Measurements from ENCODE around the gene BAZ1B.

BAZ1B gene

DNA sequence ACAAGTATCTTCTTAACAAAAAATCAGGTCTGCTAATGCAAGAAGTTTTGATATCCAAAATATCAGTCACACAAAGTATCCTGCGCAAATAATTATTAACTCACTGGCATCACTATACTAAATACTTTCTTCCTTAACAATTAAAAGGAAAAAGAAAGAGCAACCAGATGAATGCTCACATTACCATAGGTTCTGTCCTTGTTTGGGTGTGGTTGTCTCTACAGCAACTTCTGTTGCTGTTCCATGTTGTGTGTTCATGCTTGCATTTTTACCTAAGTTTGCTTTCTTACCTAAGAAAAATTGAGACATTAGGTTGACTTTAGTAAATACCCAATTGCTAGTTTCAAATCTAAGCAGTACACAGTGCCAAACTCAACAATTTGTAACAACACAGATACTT, 56.0 kb downstream of the BAZ1B start:
- TF ChIP-seq, protein P1, sequence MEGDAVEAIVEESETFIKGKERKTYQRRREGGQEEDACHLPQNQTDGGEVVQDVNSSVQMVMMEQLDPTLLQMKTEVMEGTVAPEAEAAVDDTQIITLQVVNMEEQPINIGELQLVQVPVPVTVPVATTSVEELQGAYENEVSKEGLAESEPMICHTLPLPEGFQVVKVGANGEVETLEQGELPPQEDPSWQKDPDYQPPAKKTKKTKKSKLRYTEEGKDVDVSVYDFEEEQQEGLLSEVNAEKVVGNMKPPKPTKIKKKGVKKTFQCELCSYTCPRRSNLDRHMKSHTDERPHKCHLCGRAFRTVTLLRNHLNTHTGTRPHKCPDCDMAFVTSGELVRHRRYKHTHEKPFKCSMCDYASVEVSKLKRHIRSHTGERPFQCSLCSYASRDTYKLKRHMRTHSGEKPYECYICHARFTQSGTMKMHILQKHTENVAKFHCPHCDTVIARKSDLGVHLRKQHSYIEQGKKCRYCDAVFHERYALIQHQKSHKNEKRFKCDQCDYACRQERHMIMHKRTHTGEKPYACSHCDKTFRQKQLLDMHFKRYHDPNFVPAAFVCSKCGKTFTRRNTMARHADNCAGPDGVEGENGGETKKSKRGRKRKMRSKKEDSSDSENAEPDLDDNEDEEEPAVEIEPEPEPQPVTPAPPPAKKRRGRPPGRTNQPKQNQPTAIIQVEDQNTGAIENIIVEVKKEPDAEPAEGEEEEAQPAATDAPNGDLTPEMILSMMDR (IDR thresholded peaks at IDR 0.05; ENCODE audit: insufficient read depth, missing control alignments) = no peak
- FAIRE-seq = no peak
- DNase-seq (ENCODE audit: insufficient read length, low spot score) = no peak

DNA sequence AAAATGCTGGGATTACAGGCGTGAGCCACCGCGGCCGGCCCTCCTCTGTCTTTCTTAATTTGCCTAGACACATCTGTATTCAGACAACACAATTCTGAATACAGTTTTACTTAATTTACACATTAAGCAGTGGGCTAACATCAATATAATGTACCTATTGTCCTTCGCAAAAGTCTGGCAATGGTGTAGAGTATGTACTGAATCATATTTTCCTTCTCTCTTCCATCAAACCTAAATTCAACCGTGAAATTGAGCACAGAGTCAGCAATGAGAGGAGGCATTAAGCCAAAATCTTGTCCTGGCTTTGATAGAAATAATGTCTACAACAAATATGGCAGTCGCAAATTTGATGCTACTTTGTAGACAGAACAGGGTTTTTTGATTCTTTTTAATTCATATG, 58.1 kb downstream of the BAZ1B start:
- no peak for DNase-seq (ENCODE audit: insufficient read length, low spot score)
- TF ChIP-seq, protein P1 (IDR thresholded peaks at IDR 0.05; ENCODE audit: insufficient read depth, missing control alignments) = no peak
- FAIRE-seq = no peak

DNA sequence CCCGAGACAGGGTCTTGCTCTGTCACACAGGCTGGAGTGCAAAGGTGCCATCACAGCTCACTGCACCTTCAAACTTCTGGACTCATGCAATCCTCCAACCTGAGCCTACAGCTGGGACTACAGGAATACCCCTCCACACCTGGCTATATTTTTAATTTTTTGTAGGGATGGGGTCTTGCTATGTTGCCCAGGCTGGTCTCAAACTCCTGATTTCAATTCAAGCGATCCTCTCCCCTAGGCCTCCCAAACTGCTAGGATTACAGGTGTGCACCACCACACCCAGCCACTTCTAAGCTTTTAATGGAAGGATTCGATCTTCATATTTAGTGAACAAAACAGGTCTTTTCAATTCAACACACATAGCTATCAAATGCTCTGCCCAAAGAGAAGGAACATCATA, 58.8 kb downstream of the BAZ1B start:
- DNase-seq (ENCODE audit: insufficient read length, low spot score) (no peak), FAIRE-seq (no peak)
- TF ChIP-seq, protein P1 (IDR thresholded peaks at IDR 0.05; ENCODE audit: insufficient read depth, missing control alignments) = no peak

DNA sequence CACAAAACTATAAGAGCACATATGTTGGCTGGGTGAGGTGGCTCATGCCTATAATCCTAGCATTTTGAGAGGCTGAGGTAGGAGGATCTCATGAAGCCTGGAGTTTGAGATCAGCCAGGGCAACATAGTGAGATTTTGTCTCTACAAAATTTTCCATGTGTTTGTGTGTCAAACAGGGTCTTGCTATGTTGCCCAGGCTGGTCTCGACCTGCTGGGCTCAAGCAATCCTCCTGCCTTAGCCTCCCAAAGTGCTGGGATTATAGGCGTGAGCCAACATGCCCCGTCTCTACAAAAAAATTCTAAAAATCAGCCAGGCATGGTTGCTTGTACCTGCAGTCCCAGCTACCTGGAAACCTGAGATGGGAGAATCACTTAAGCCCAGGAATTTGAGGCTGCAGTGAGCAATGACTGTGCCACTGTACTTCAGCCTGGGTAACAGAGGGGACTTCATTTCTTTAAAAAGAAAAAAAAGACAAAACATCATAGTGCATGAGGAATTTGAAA, 60.3 kb downstream of the BAZ1B start:
- FAIRE-seq (no peak), DNase-seq (ENCODE audit: insufficient read length, low spot score) (no peak)
- TF ChIP-seq, protein P1 (IDR thresholded peaks at IDR 0.05; ENCODE audit: insufficient read depth, missing control alignments) = no peak

DNA sequence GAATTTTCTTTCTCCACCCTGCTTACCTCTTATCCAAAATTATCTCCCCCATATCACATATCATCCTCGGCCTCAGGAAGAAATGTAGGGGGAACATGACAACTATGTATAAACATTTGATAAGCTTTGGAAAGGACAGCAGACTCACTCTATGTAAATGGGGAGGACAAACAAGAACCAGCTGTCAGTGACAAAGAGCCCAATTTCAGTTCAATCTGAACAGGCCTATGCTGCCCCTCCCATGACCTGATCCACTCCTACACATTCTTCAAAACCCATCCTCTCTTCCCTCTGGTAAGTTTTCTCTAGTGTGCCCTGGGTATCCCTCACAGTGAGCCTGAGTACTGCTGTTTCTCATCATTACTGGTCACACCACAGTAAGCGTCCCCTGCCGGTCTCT, 67.7 kb downstream of the BAZ1B start:
- DNase-seq (ENCODE audit: insufficient read length, low spot score) = no peak
- TF ChIP-seq, protein P1 (IDR thresholded peaks at IDR 0.05; ENCODE audit: insufficient read depth, missing control alignments) = no peak
- FAIRE-seq = no peak

DNA sequence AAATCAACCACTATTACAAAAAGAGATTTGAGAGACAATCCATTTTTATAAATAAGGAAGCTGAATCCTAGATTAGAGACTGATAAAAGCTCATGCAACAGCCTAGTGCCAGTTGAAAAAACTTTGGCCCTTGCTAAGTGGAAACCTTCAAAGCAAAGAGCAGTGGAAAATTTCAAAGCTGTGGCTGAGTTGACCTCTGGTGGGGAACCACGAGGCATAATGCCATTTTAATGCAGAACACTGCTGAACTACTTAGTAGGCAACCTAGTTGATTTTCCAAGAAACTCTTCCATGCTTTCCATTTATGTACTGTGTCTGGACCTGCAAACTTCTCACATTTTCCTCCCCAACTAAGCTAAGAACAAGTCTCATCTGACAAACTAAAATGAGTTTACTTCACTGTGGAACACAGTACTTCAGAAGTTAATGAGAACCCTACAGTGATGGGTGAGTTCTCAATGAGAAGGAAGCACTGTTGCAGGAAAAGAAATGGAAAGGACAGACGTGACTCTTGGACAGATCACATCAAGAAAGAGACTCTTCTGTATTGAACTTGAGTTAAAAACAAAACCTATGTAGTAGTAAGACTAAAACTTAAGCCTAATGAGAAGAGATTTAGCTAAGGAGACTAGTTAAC, 69.0 kb downstream of the BAZ1B start:
- TF ChIP-seq, protein P1 (IDR thresholded peaks at IDR 0.05; ENCODE audit: insufficient read depth, missing control alignments) = no peak
- FAIRE-seq = no peak

DNA sequence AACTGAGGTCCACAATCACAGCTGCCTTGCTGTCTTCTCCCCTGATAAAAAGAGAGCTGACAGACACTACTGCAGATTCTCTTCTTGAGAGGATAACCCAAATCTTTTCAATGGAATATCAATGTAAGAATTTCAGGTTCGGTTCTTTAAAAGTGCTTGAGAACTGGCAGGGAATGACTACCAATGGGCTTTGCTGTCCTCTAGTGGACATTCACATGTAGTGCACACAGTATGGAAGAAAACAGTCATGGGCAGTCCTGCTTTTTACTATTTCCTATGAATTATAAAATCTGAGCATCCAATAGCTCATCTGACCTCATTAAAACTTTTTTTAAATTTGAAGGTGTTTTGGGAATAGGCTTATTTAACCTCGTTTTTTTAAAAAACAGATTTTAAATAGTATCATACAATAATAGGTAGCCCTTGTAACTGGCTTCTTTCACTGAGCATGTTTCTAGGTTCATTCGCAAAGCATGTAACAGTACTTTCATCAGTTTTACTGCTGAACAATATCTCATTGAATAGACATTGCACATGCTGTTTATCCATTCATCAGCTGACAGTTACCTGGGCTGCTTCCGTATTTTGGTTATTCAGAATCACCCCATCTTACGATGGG, 70.2 kb downstream of the BAZ1B start:
- no peak for DNase-seq (ENCODE audit: insufficient read length, low spot score)
- FAIRE-seq = peak; percentile 41
- TF ChIP-seq, protein P1 (IDR thresholded peaks at IDR 0.05; ENCODE audit: insufficient read depth, missing control alignments) = peak; percentile 92

More for the DNA sequence above, 69.0 kb downstream of the BAZ1B start:
- no peak for DNase-seq (ENCODE audit: insufficient read length, low spot score)

All from D721Med (cell line).